Calu3 (cell line): Measurements from ENCODE around the gene STN1. TPM values are rescaled to one million over a fixed set of nuclear protein-coding genes. Genes with fewer than 3 reads are reported as not detected.

ENCODE experiments used
- BruUV-seq: library from RNA; stranded (reverse); fragments of 400-500 nt; replicated peaks from 2 replicates; lab custom pipeline; 2021; lab: Mats Ljungman, UMichigan
- CTCF ChIA-PET: fragments of 300-600 bp; sonication (Branson Sonifier 250); formaldehyde crosslinking; loops from one replicate; lab custom pipeline; 2022; ENCODE audit warnings: antibody characterized with exemption; lab: Charles Lee
- DNase-seq: peaks from one replicate; pipeline ENCODE4 v3.0.0; 2022
- H3K27ac Mint-ChIP-seq: one replicate; pipeline ENCODE4 v1.8.0; 2022; ENCODE audit warnings: mixed read lengths; ENCODE audit not compliant: unreplicated experiment
- H3K27me3 Mint-ChIP-seq: one replicate; pipeline ENCODE4 v1.8.0; 2022; ENCODE audit warnings: mixed read lengths; ENCODE audit not compliant: unreplicated experiment
- H3K36me3 Mint-ChIP-seq: one replicate; pipeline ENCODE4 v1.8.0; 2022; ENCODE audit warnings: mild to moderate bottlenecking, moderate library complexity, mixed read lengths; ENCODE audit not compliant: insufficient read depth, unreplicated experiment
- H3K4me1 Mint-ChIP-seq: one replicate; pipeline ENCODE4 v1.8.0; 2022; ENCODE audit warnings: mild to moderate bottlenecking, low read depth, mixed read lengths; ENCODE audit not compliant: unreplicated experiment
- H3K4me3 Mint-ChIP-seq: one replicate; pipeline ENCODE4 v1.8.0; 2022; ENCODE audit warnings: mild to moderate bottlenecking, low read depth, moderate library complexity, mixed read lengths; ENCODE audit not compliant: unreplicated experiment
- H3K9me3 Mint-ChIP-seq: one replicate; pipeline ENCODE4 v1.8.0; 2022; ENCODE audit warnings: low read depth, mixed read lengths; ENCODE audit not compliant: unreplicated experiment
- CTCF ChIP-seq: fragments of 200-600 bp; IDR thresholded peaks from one replicate; pipeline ENCODE4 v1.8.0; 2022; ENCODE audit warnings: antibody characterized with exemption; ENCODE audit not compliant: unreplicated experiment
- intact Hi-C: fragments of 100-400 bp; cut with micrococcal nuclease; formaldehyde crosslinking; loops from one replicate; pipeline ENCODE4 v1.10.0; 2022; ENCODE audit not compliant: unreplicated experiment
- total RNA-seq: library from RNA; stranded (reverse); gene quantifications from 2 replicates; pipeline ENCODE4 v1.2.3, GENCODE V29; 2022

The STN1 gene
- total RNA-seq, 1 experiment from 2014 or later = 13.1 TPM

- intact Hi-C loops = no loop called here
- no peak for DNase-seq
- H3K36me3 Mint-ChIP-seq = no peaks in the 10 kb centered on the region
- TF ChIP-seq CTCF = no peak
- CTCF ChIA-PET = no interaction called here
- no TSS peak for BruUV-seq
- H3K27me3 Mint-ChIP-seq = no peaks in the 10 kb centered on the region
- H3K27ac Mint-ChIP-seq = no peak overlapping the region
- H3K4me1 Mint-ChIP-seq = no peaks in the 10 kb centered on the region
- no peak overlapping the region for H3K4me3 Mint-ChIP-seq
- no peaks in the 10 kb centered on the region for H3K9me3 Mint-ChIP-seq
Observed at GRCh38 chr10:103941801-103942200, 23.8 kb upstream of the STN1 start.

GRCh38 chr10:103939522-103939921, 21.5 kb upstream of the STN1 start:
- H3K9me3 Mint-ChIP-seq = no peaks in the 10 kb centered on the region
- DNase-seq = no peak
- intact Hi-C loops = no loop called here
- no peak overlapping the region for H3K4me3 Mint-ChIP-seq
- H3K4me1 Mint-ChIP-seq = no peaks in the 10 kb centered on the region
- no peak for TF ChIP-seq CTCF
- CTCF ChIA-PET = no interaction called here
- no TSS peak for BruUV-seq
- no peak overlapping the region for H3K27ac Mint-ChIP-seq
- no peaks in the 10 kb centered on the region for H3K27me3 Mint-ChIP-seq
- H3K36me3 Mint-ChIP-seq = no peaks in the 10 kb centered on the region

- H3K4me3 Mint-ChIP-seq = no peak overlapping the region
- CTCF ChIA-PET = no interaction called here
- intact Hi-C loops = no loop called here
- BruUV-seq = no TSS peak
- DNase-seq = no peak
- H3K9me3 Mint-ChIP-seq = no peaks in the 10 kb centered on the region
- no peaks in the 10 kb centered on the region for H3K4me1 Mint-ChIP-seq
- H3K36me3 Mint-ChIP-seq = no peaks in the 10 kb centered on the region
- no peak for TF ChIP-seq CTCF
- H3K27ac Mint-ChIP-seq = no peak overlapping the region
- no peaks in the 10 kb centered on the region for H3K27me3 Mint-ChIP-seq
Observed at GRCh38 chr10:103936022-103936421, 18.0 kb upstream of the STN1 start.

GRCh38 chr10:103934308-103934707, 16.3 kb upstream of the STN1 start:
- H3K4me3 Mint-ChIP-seq = no peak overlapping the region
- H3K27me3 Mint-ChIP-seq = no peaks in the 10 kb centered on the region
- no peak for DNase-seq
- no peaks in the 10 kb centered on the region for H3K36me3 Mint-ChIP-seq
- TF ChIP-seq CTCF = no peak
- H3K4me1 Mint-ChIP-seq = no peaks in the 10 kb centered on the region
- no peaks in the 10 kb centered on the region for H3K9me3 Mint-ChIP-seq
- no peak overlapping the region for H3K27ac Mint-ChIP-seq
- BruUV-seq = no TSS peak
- CTCF ChIA-PET = no interaction called here
- intact Hi-C loops = no loop called here
